Stimulated activated CD4-positive, alpha-beta T cell treated with anti-CD3 and anti-CD28 coated beads, Interleukin-15, amount 100 ng/mL, for 24 hours (primary cell): ENCODE data around the gene PAX2.

ENCODE experiments used
- DNase-seq: peaks from one replicate; pipeline ENCODE4 v3.0.0-alpha.2; 2020

PAX2 gene

DNA sequence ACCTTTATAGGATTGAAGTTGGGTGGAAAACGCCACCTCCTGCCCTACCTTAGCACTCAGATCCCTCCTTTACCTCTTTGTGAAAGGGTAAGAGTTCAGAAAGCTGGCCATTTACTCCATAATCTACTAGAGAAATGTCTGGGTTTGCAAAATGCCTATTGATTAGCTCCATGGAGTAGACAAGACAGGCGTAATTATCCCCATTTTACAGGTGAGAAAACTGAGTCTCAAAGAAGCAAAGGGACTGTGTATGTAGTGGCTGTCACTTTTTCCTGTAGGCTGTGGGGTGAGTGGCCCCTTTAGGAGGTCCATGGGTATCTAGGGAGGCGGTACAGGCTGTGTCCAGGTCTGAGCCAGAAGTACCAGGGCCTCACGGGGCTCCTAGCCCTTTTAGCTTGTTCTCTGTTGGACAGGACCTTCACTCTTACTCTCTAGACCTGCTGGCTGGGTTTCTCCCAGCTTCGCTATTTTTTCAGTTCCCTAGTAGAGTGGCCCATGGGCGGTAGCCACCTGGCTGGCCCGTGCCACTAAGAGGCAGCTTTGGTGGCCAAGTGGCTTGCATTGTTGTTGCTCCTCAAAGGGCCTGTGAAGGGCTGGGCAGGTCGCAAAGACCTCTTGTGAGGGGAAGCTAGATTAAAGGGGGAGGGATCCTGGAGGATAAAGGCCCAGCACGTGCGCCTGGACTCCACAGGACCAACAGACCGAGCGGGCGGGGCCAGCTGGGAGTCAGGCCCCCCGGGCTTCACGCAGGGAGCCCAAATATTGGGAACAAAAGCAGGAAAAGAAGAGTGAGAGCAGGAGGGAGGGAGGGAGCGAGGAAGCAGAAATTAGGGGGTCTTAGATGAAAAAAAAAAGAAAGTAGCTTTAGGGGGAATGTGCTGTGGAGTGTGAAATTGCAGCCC is 4.7 kb upstream of the PAX2 start:
- DNase-seq = no peak

DNA sequence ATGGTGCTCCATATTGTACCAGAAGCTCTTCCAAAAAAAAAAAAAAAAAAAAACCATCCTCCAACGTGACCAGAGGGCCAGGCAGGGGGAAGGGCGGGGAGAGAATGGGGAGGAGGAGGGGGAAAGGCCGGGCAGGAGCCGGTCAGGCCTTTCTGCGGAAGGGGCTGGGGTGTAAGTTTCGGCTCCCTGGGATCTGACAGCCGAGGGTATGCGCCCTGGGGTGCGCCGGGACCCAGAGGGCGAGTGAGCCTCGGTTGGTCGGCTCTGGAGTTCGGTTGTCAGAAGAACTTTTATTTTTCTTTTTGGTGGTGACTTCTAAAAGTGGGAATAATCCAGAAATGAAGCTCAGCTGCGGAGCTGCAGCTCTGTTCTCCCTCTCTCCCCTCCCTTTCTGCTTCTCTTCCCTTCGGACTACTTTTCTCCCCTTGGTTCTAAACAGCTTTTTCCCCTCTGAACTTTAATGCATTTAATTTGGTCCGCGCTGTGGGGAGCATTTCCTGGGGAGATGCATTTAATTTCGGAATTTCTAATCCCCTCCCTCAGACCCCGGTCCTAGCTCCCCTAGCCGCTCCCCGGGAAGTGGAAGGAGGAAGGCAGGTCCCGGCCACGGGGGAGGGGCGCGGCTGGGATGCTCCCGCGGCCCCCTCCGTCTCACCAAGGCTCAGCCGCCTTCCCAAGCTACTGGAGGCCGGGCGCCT is 3.9 kb upstream of the PAX2 start:
- DNase-seq = no peak

DNA sequence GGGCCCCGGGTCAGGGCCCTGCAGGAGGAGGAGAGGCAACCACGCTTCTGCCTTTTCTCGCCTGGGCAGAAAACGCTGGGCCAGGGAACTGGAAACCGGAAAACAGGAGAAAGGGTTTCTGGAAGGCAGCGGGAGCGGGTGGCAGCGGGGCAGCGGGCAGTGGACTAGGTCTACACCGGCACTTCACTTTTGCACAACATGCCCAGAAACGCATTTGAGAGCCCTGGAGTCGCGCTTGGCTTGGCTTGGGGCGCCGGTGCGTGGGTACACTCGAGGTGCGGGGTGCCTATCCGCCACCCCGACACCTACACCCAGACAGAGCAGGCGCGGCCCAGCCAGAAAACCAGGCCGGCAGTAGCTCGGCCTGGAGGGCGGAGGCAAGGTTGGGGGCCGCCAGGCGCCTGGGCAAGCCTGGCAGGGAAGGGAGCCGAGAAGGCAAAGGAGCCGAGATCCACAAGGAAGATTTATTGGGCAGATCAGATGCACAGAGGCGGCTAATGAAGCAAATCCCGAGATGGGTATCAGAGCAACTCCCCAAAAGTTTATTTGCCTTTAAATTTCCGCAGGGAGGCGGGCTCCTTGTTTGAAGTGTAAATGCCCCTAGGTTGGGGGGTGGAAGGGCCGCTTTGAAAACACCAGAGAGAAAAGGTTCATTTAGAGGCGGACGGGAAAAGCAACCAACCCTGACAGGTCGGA is 3.2 kb upstream of the PAX2 start:
- no peak for DNase-seq

DNA sequence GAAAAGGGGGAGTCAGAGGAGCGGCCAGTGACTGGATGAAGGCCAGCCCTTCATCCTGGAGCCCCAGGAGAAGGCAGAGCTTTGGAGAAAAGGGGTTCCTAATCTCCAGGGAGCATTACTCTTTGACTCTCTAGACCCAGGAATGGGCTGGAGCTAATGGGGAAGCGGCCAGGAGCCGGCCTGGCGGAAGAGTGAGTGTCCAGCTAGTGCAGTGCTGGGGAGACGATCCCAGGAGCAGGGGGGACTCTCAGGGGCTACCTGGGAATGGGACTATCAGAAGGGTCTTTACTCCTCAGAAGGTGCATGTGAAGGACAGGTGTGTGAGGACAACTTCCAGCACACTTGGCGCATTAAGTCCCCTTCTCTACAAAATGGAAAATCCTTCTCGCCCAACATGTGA is 2.4 kb upstream of the PAX2 start:
- no peak for DNase-seq

DNA sequence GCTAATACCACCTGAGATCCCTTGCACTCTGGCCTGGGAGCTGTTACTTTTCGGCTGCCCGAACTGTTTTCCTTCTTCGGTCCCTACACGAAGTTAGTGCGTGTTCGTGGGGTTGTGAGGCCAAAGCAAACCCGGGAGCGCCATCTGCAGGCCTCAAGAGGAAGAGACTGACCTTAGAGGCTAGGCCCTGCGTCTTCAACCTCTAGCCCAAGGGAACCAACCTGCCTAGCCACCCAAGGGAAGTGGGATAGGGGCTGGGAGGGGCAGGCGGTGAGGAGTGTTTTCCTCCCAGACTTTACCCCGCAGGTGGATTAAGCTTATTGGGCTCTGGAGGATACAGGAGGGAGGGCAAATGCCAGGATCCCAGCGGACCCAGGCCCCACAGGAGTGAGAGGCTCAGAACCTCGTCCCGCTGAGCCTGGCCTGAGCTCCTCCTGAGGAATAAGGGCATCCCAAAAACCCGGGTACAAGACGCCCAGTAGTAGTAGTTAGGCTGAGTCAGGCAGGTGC is 1.7 kb upstream of the PAX2 start:
- peak; percentile 69 for DNase-seq

DNA sequence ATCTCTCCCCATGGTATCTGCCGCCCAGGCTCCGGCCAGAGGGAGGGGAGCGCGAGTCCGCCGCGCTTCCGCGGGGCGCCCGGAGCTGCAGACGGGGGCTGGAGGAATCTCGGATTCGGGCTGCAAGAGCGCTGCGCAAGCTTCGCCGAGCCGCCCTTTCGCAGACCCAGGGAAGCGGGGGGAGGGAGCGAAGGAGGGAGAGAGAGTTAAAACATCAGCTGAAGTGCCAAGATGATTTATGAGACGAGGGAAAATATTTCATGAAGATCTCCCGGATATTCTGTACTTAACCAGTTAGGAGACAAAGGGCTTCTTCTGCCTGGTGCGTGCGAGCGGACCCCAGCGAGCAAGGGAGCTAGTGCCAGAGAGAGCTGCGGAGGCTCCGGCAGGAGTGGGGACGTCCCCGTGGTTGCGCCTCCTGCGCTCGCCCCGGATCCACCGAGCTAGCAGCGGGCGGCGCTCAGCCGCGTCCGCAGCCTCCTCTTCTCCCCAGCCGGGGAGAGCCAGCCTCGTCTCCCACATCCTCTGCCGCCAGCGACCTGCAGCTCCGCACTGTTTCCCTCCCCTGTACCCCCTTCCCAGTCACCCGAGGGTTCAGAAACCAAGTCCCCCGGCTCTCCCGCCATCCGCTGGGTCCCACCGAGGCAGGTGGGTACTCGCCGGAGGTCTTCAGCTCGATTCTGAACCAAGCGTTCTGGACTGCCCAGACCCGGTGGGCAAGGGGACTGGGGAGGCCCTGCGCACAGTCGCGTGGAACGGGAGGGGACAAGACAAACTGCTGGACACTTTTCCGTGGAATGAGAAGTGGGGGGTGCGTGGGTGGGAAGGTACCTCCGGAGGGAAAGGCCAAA is 1.0 kb upstream of the PAX2 start:
- DNase-seq = peak; percentile 58

DNA sequence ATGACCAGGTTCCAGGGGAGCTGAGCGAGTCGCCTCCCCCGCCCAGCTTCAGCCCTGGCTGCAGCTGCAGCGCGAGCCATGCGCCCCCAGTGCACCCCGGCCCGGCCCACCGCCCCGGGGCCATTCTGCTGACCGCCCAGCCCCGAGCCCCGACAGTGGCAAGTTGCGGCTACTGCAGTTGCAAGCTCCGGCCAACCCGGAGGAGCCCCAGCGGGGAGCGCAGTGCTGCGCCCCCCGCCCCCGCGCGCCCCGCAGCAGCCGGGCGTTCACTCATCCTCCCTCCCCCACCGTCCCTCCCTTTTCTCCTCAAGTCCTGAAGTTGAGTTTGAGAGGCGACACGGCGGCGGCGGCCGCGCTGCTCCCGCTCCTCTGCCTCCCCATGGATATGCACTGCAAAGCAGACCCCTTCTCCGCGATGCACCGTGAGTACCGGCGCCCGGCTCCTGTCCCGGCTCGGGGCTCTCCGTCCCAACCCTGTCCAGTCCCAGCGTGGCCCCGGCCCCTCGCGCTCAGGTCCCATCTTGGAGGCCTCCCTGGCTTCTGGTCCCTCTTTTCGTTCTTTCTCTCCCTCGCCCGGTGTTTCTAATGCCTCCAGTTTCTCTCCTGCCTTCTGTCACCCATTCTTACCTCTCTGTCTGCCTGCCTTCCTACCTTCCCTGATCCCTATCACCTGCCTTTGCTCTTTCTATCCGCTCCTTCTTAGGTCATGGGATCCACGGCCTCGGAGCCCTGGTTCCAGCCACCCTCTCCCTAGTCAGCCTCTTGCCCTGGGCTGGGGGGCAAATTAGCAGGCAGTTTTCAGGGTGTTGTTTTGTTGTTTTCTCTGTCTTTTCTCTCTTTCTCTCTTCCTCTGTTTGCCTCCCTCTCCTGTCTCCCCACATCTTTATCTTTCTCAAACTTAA is 751 bp downstream of the PAX2 start:
- no peak for DNase-seq

DNA sequence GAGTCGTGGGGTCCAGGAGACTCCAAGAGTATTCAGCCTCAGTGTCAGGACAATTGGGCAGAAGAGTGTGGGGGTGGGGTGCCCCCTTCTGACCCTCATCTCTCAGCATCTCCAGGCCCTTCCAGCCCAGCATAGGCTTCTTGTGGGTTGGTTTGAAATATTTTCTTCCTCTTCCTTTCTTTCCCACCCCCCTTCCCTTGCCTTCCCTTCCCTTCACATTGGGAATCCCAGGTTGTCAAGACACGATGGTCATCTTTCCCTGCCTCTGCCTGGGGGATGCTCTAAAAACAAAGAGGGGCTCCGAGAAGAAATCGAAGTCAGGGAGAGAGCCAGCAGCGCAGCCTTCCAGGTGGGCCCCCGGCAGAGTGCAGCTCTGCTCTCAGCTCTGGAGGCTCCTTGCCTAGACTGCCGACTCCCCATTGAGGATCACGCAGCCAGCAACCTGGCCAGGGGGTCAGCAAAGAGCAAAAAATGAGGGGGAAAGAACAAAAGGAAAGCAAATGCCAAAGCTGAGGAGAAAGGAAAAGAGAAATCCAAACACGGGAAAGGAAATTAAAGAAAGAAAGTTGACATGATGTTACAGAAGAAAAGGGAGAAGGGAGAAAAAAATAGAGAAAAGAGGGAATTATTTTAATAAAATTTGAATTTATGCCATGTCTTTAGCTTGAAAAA is 1.5 kb downstream of the PAX2 start:
- no peak for DNase-seq

DNA sequence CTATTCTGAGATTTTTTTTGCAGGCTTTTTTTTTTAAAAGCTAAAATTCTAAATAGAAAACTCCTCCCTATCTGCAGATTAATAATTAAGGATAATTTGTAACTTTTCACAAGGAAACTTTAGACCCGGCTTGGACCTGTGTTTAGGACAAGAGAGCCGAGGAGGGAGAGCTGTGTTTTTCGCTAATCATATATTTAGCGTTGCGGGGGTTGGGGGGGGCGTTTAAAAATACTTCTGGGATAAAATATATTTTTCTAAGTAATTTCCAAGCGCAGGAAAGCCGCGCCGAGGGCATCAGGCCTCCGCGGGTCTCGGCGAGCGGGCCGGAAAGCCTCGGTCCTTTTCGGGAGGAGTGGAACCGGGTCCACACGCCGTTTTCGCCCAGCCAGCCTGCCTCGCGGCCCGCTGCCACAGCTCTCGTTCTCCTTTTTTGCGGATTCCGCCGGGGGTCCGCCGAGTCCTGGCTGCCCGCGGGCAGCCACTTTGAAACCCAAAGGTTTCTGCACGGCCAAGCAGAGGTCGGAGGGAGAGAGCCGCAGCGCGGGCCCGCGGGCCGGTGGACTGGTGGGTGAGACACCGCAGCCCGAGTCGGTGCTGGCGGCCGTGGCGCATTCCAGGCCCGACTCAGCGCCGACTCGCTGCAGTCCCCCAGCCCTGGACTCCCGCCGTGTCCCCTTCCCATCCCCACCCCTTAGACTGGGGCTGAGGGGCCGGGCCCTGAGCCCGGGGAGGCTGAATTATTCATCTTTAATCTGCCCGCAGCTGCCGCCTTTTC is 2.3 kb downstream of the PAX2 start:
- DNase-seq = no peak

DNA sequence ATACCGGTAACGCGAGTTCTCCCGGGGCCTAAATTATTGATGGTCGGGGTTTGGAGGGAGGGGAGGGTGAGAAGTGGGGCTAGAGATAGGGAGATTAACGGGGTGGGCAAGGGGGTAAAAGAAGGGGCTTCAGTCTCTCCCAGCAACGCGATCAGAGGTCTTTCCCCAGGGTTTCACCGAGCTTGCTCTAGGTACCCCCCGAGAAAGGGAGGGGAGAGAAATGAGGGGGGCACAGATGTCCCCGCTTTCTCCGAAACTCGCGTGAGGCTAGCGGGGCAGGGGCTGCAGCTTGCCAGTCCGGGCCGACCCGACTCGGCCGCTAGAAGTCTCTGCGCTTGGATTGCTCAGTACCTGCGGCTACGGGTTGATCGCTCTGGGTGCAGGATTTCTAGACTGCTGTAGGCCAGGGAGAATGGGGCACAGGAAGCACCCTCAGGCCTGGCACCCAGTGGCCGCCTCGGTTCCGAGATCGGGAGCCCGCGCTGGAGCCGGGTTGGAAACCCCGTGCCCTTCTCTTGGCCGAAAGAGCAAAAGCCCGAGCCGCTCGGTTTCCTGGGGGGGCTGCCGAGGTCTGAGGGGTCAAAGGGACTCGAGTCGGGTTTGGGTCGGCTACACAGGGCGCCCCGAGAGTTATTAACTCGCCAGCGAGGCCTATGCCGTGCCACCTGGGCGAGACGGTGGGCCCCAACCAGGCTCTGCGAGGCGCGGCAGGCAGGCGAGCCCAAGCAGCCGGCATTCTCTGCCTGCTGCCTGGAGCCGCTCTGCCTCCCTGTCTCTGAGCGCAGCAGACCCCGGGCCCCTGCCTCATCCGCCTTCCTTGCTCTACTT is 3.1 kb downstream of the PAX2 start:
- DNase-seq = no peak

DNA sequence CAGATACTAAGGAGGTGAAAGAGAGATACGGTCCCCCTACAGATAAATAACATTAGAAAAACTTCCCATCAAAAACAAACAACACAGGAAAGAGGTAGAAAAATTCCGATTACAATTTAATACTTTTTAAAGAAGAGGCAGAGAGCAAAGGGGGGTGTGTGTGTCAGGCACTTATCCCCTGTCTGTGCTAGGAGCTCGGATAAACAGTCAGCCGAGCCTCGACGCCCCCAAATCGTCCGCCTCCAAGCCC is 3.6 kb downstream of the PAX2 start:
- no peak for DNase-seq

DNA sequence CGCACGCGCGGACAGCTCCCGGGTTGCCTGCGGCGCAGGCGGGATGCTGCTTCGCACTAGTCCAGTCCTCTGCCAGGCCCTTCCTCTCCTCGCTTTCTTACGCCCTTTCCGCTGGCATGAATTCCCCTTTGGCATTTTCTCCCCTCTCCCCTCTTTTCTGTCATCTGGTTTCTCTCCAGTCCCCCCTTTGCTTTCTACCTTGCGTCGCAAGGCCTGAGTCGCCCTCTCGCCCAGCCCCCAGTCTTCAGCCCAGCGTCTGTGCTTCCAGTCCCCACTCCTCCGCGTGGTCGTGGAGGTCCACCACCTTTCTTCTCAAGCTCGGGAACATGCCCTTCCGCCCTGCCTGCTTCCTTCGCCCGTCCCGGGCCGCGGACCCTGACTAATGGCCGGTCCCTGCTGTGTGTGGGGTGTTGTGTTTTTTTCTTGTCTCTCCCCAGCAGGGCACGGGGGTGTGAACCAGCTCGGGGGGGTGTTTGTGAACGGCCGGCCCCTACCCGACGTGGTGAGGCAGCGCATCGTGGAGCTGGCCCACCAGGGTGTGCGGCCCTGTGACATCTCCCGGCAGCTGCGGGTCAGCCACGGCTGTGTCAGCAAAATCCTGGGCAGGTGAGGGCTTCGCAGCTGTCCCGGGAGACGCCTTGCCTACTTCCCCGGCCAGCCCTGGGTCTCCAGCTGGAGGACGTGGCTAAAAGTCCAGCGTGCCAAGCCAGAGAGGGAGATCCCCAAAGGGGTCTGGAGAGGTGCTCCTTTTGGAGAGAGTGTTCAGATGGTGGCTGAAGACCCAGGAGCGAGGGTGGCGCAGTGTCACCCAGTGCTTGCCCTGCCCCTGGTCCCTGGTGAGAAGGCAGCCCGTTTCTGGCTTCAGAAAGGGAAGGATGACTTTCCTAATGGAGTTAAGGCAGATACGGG is 4.2 kb downstream of the PAX2 start:
- DNase-seq = no peak

DNA sequence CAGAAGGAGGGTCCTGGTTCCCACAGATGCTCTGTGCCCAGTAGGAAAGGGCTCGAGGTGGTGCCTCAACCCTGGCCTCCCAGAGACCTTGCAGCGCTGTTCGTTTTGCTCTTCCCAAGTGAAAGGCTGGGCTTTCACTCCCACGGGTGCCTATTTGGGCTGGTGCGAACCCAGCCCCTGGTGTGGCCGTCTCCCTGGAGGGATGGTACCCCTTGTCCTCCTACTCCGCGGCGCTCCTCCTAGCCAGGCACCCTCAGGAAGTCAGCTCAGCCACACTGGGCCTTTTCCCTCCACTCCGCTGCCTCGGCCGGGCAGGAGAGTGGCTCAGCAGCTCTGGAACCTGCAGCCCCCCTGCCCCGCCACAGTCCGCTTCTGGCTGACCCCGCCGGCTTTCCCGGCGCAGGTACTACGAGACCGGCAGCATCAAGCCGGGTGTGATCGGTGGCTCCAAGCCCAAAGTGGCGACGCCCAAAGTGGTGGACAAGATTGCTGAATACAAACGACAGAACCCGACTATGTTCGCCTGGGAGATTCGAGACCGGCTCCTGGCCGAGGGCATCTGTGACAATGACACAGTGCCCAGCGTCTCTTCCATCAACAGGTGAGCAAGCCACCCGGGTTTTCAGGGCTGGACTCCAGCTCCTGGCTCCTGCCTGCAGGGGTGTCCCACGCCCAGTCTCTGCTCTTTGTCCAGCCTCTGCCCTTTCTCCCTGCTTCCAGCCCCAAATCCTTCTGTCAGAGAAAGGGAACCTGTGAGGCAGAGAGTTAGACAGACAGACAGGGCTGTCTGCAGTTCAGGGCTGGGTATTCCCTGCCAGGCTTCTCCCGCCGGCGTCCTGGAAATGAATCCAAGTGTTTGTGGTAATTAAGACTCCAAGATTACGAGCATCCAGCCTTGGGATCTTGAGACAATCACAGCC is 5.2 kb downstream of the PAX2 start:
- no peak for DNase-seq

DNA sequence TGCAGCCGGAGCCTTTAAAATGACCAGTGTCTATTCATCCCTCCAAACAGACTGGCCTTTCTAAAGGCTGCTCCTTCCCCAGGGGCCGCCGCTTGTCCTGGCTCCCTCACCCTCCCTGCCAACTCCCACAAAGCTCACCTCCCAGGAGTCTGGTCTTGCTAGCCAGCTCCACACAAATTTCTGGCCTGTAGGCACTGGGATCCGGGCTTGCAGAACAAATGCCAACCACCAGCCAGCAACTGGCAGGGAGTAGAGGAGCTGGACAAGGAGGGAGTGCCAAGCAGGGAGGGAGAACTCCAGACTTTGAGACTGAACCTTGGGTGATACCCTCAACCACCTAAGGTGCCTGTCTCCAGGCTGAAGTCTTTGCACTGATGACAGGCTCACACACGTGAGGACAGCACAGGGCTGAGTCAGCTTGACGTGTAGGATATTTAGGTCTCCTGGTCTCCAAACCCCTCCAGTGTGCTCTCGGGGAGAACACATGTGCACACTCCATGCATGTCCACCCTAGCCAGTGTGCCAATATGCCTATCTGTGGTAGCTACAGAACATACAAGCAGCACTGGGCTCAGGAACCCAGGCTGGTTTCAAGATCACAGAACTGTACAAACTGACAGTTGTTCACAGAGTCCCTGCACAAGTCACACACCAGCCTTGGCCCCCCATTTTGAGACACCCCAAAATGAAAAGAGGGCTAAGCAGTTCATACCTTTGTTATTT is 6.0 kb downstream of the PAX2 start:
- DNase-seq = no peak

DNA sequence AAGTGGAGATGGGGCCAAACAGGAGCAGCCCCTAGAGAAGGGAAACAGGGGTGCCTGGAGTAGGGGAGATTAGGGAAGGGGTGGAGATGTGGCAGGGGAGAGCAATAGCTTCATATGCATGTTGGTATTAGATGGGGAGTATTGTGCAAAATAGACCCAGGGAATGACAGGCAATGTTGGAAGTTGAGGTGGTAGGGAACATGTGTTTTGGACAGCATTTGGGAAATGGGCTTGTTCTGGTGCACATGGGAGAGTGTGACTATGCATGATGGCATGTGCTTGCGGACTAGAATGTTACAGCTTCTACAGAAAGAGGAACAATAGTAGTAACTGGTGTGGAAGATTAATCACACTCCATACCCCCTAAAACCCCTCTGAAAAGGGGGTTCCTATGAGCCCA is 10.4 kb downstream of the PAX2 start:
- DNase-seq = no peak

DNA sequence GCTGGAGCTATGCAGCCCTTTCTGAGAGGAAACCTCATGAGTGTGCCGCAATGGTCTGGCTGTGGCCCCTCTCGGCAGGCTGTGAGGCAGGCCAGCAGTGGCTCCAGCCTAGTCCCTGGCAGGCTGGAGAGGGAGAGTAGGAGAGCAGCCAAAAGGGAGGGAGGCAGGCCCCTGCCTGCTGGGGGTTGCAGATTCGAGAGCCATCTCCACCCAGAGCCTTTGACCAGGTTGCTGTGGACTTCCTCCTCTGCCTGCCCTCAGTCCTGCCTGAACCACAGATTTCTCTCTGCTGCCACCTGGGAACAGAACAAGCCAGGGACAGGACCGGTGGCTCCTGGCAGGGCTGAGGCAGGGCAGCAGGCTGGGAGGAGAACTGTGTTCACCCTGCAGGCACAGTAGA is 13.9 kb downstream of the PAX2 start:
- DNase-seq = no peak

DNA sequence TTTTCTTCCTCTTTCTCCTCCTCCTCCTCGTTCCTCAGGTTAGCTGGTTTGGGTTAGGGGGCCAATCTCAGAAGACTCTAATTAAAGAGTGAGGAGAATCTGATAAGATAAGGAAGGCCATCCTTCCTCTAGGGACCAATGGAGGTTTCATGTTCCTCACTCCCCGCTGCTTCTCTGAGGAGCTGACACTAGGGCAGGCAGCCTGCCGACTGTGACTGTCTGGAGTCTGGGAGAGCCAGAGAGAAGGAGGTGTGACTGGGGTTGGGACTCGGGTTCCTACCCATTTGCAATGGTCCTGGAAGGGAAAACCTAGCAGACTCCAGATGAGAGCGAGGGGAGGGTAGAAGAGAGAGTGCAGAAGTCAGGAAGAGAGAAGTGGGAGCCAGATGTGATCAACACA is 15.3 kb downstream of the PAX2 start:
- DNase-seq = no peak
